ENCODE data around the gene ASXL2. TPM values are rescaled to one million over a fixed set of nuclear protein-coding genes. Genes with fewer than 3 reads are reported as not detected.

The ASXL2 gene
- total and polyA plus RNA-seq, 2 of the 13 experiments (the other 11 are each of a cell fraction or from before 2014, with no cell fraction given) = 12.1 to 19.2 TPM

GRCh38 chr2:25685741-25686140, 192.5 kb downstream of the ASXL2 start (continued):
- no peak for TF ChIP-seq ZNF256 (CRISPR knock-in tag; conservative IDR thresholded peaks at IDR 0.05)
- TF ChIP-seq CHCHD3 (CRISPR knock-in tag; IDR thresholded peaks at IDR 0.05) = no peak
- TF ChIP-seq LCORL (IDR thresholded peaks at IDR 0.05) = no peak
- TF ChIP-seq LCORL (CRISPR knock-in tag; IDR thresholded peaks at IDR 0.05) = 0 out of 2 replicates have a peak, but pooled peaks have one; percentile 23
- TF ChIP-seq EP300 (IDR thresholded peaks at IDR 0.05; ENCODE audit: low read depth in 2 of 2, low read length in 2 of 2) = 0 out of 4 replicates have a peak, but pooled peaks of 1 of the 2 experiments have one; percentile 15
- TF ChIP-seq EP300 (CRISPR knock-in tag; IDR thresholded peaks at IDR 0.05; ENCODE audit: borderline replicate concordance) = no peak
- TF ChIP-seq HHEX (CRISPR knock-in tag; IDR thresholded peaks at IDR 0.05) = peak; percentile 54; the same call in 1 of the 2 replicates
- no peak for TF ChIP-seq ZNF703 (CRISPR knock-in tag; IDR thresholded peaks at IDR 0.05; ENCODE audit: borderline replicate concordance)
- TF ChIP-seq UBTF (CRISPR knock-in tag; IDR thresholded peaks at IDR 0.05) = no peak
- TF ChIP-seq DDIT3 (CRISPR knock-in tag; IDR thresholded peaks at IDR 0.05) = no peak
- no peak for TF ChIP-seq PRDM4 (CRISPR knock-in tag; IDR thresholded peaks at IDR 0.05; ENCODE audit: borderline replicate concordance)
- 0 out of 2 replicates have a peak, but pooled peaks have one; percentile 19 for TF ChIP-seq PPARG (CRISPR knock-in tag; conservative IDR thresholded peaks at IDR 0.05)
- TF ChIP-seq ADNP (CRISPR knock-in tag; IDR thresholded peaks at IDR 0.05) = no peak
- no peak for TF ChIP-seq HIC2 (CRISPR knock-in tag; IDR thresholded peaks at IDR 0.05; ENCODE audit: low read depth)
- TF ChIP-seq LBX2 (CRISPR knock-in tag; IDR thresholded peaks at IDR 0.05; ENCODE audit: borderline replicate concordance) = no peak
- TF ChIP-seq ZNF788 (CRISPR knock-in tag; IDR thresholded peaks at IDR 0.05; ENCODE audit: borderline replicate concordance) = no peak
- TF ChIP-seq GRHL1 (CRISPR knock-in tag; conservative IDR thresholded peaks at IDR 0.05) = no peak
- no peak for TF ChIP-seq ZNF235 (CRISPR knock-in tag; IDR thresholded peaks at IDR 0.05; ENCODE audit: borderline replicate concordance)
- TF ChIP-seq EZH2 (conservative IDR thresholded peaks at IDR 0.05; ENCODE audit: low read depth, low read length) = no peak
